H1 (cell line): ENCODE measurements around the gene RICTOR. TPM values are rescaled to one million over a fixed set of nuclear protein-coding genes. Genes with fewer than 3 reads are reported as not detected.

Source experiments
- CTCF ChIA-PET: fragments of 300-600 bp; sonication (Branson Sonifier 250); formaldehyde crosslinking; loops from one replicate; lab custom pipeline; 2021; ENCODE audit not compliant: partially characterized antibody; lab: Charles Lee
- POLR2A ChIA-PET: fragments of 300-600 bp; sonication (Branson Sonifier 250); formaldehyde crosslinking; loops from one replicate; lab custom pipeline; 2021; ENCODE audit warnings: inconsistent platforms; ENCODE audit not compliant: partially characterized antibody; lab: Charles Lee
- DNase-seq, 2 experiments: peaks; one replicate each; pipeline versions ENCODE4 v3.0.0 to v3.0.0-alpha.2; 2010 to 2022; ENCODE audit warnings: low spot score in 2 of 2, low read depth in 1 of 2, mixed read lengths in 1 of 2
- FAIRE-seq: peaks from 2 replicates; lab custom pipeline; 2011; peaks lifted over from hg19 to GRCh38; lab: Jason Lieb, UNC
- H2AFZ ChIP-seq: 2 replicates; pipeline ENCODE4 v1.8.1; 2012; ENCODE audit warnings: low read length, inconsistent platforms
- H2AK5ac ChIP-seq: 2 replicates; pipeline ENCODE4 v1.6.1; 2013; ENCODE audit warnings: low read depth, low read length
- H2BK120ac ChIP-seq: replicated peaks from 2 replicates; pipeline ENCODE3; 2013; ENCODE audit warnings: low read depth, low read length, inconsistent platforms
- H2BK12ac ChIP-seq: 2 replicates; pipeline ENCODE4 v1.6.1; 2013; ENCODE audit warnings: low read depth, low read length
- H2BK15ac ChIP-seq: 2 replicates; pipeline ENCODE4 v1.6.1; 2013; ENCODE audit warnings: low read length
- H2BK20ac ChIP-seq: 2 replicates; pipeline ENCODE4 v1.6.1; 2013; ENCODE audit warnings: low read length
- H2BK5ac ChIP-seq: 2 replicates; pipeline ENCODE4 v1.6.1; 2013; ENCODE audit warnings: low read depth, low read length
- H3K14ac ChIP-seq: 2 replicates; pipeline ENCODE4 v1.6.1; 2013; ENCODE audit warnings: inconsistent platforms; ENCODE audit not compliant: insufficient read length
- H3K18ac ChIP-seq: 2 replicates; pipeline ENCODE4 v1.6.1; 2013; ENCODE audit warnings: low read length; ENCODE audit errors: extremely low read depth
- H3K23ac ChIP-seq: 2 replicates; pipeline ENCODE4 v1.6.1; 2013; ENCODE audit warnings: inconsistent platforms; ENCODE audit not compliant: insufficient read length
- H3K23me2 ChIP-seq: 2 replicates; pipeline ENCODE4 v1.6.1; 2013; ENCODE audit warnings: low read depth, low read length
- H3K27ac ChIP-seq: 2 replicates; pipeline ENCODE4 v1.6.1; 2011; ENCODE audit warnings: low read depth, low read length, inconsistent platforms
- H3K27me3 ChIP-seq, 4 experiments: replicated peaks in 1 of 4; 1 replicate in 1 of 4; 2 replicates in 3 of 4; pipeline versions ENCODE4 v1.6.1 to v1.8.1; 2011 to 2013; ENCODE audit warnings: low read length in 3 of 4, mild to moderate bottlenecking in 3 of 4, inconsistent platforms in 2 of 4, mixed read lengths in 2 of 4, moderate library complexity in 1 of 4; ENCODE audit not compliant: control insufficient read depth in 3 of 4, insufficient read depth in 3 of 4; ENCODE audit errors: extremely low read depth in 1 of 4
- H3K36me3 ChIP-seq, 4 experiments: 2 replicates each; pipeline versions ENCODE4 v1.6.1 to v1.8.1; 2011 to 2013; ENCODE audit warnings: mild to moderate bottlenecking in 4 of 4, low read length in 3 of 4, moderate library complexity in 2 of 4, control low read depth in 1 of 4, inconsistent platforms in 1 of 4; ENCODE audit not compliant: insufficient read depth in 4 of 4, control insufficient read depth in 2 of 4
- H3K4ac ChIP-seq: replicated peaks from 2 replicates; pipeline ENCODE3; 2013; ENCODE audit warnings: low read length, low read depth, mixed read lengths, inconsistent platforms; ENCODE audit not compliant: insufficient read length
- H3K4me1 ChIP-seq, 4 experiments: replicated peaks in 1 of 4; 1 replicate in 1 of 4; 2 replicates in 3 of 4; pipeline versions ENCODE4 v1.6.1 to v1.8.1; 2011 to 2013; ENCODE audit warnings: low read length in 3 of 4, inconsistent platforms in 2 of 4, mixed read lengths in 1 of 4; ENCODE audit not compliant: insufficient read depth in 4 of 4, control insufficient read depth in 3 of 4
- H3K4me2 ChIP-seq, 2 experiments: 2 replicates each; pipeline versions ENCODE4 v1.6.1 to v1.8.1; 2011 to 2013; ENCODE audit warnings: low read depth in 2 of 2, low read length in 2 of 2, control low read depth in 1 of 2, inconsistent platforms in 1 of 2, mild to moderate bottlenecking in 1 of 2; ENCODE audit not compliant: insufficient read depth in 1 of 2
- H3K4me3 ChIP-seq, 4 experiments: fragments of 200-600, 300-600 bp in 1 of 4; sonication (generic), shearing (Covaris generic), sonication (Bioruptor Twin) in 1 of 4; 2 replicates each; pipeline versions ENCODE4 v1.5.1 to v1.8.1; 2011 to 2016; ENCODE audit warnings: low read length in 4 of 4, low read depth in 3 of 4, control low read depth in 2 of 4, inconsistent platforms in 2 of 4, mild to moderate bottlenecking in 2 of 4, mixed read lengths in 1 of 4, moderate library complexity in 1 of 4; ENCODE audit not compliant: insufficient read depth in 2 of 4; ENCODE audit errors: extremely low read depth in 1 of 4
- H3K56ac ChIP-seq: replicated peaks from 2 replicates; pipeline ENCODE3; 2013; ENCODE audit warnings: low read depth, mild to moderate bottlenecking, mixed read lengths, low read length, inconsistent platforms; ENCODE audit not compliant: insufficient read length
- H3K79me1 ChIP-seq: 2 replicates; pipeline ENCODE4 v1.6.1; 2013; ENCODE audit warnings: low read depth, low read length, control low read depth
- H3K79me2 ChIP-seq, 2 experiments: 2 replicates each; pipeline versions ENCODE4 v1.6.1 to v1.8.1; 2012 to 2013; ENCODE audit warnings: low read length in 2 of 2, mild to moderate bottlenecking in 2 of 2, inconsistent platforms in 1 of 2; ENCODE audit not compliant: insufficient read depth in 2 of 2, control insufficient read depth in 1 of 2
- H3K9ac ChIP-seq, 4 experiments: replicated peaks in 1 of 4; 1 replicate in 1 of 4; 2 replicates in 3 of 4; pipeline versions ENCODE4 v1.6.1 to v1.8.1; 2011 to 2013; ENCODE audit warnings: low read depth in 3 of 4, low read length in 3 of 4, control low read depth in 2 of 4, mild to moderate bottlenecking in 2 of 4, moderate library complexity in 2 of 4, inconsistent platforms in 1 of 4; ENCODE audit errors: extremely low read depth in 1 of 4
- H3K9me3 ChIP-seq, 2 experiments: 2 replicates each; pipeline versions ENCODE4 v1.6.1 to v1.8.1; 2012 to 2013; ENCODE audit warnings: mild to moderate bottlenecking in 2 of 2, moderate library complexity in 2 of 2, control low read depth in 1 of 2, inconsistent platforms in 1 of 2, low read depth in 1 of 2, low read length in 1 of 2, mixed read lengths in 1 of 2; ENCODE audit not compliant: insufficient read depth in 2 of 2
- H4K20me1 ChIP-seq, 2 experiments: replicated peaks in 1 of 2; 2 replicates each; pipeline versions ENCODE3 to v1.8.1; 2011 to 2013; ENCODE audit warnings: inconsistent platforms in 2 of 2, low read length in 2 of 2, mild to moderate bottlenecking in 1 of 2; ENCODE audit not compliant: insufficient read depth in 2 of 2, control insufficient read depth in 1 of 2
- H4K5ac ChIP-seq: 2 replicates; pipeline ENCODE4 v1.6.1; 2013; ENCODE audit warnings: low read length, low read depth, mixed read lengths, inconsistent platforms; ENCODE audit not compliant: insufficient read length
- H4K8ac ChIP-seq: 2 replicates; pipeline ENCODE4 v1.8.0; 2013; ENCODE audit warnings: mild to moderate bottlenecking, moderate library complexity, low read length, inconsistent platforms; ENCODE audit not compliant: insufficient read depth; ENCODE audit errors: extremely low read depth
- H4K91ac ChIP-seq: replicated peaks from 2 replicates; pipeline ENCODE3; 2013; ENCODE audit warnings: low read length, mixed read lengths, inconsistent platforms; ENCODE audit not compliant: insufficient read length
- MAFK ChIP-seq: IDR thresholded peaks from 2 replicates; pipeline ENCODE4 v1.6.1; 2012; ENCODE audit warnings: low read depth, mild to moderate bottlenecking, improper control_type of control experiment, low read length
- WGBS, 2 experiments: shearing (Covaris generic) in 1 of 2; methylation state at CpG; one replicate each; pipeline versions ENCODE4 v1.1.6 to v1.1.7; 2013 to 2015; ENCODE audit warnings: low lambda C conversion rate in 2 of 2, mixed read lengths in 2 of 2, inconsistent platforms in 1 of 2, low coverage in 1 of 2, missing lambda C conversion rate in 1 of 2; ENCODE audit not compliant: insufficient replicate concordance in 2 of 2, insufficient coverage in 1 of 2, insufficient read length in 1 of 2; ENCODE audit errors: extremely low coverage in 1 of 2, missing lambda C conversion rate in 1 of 2; 5-methylcytosine and 5-hydroxymethylcytosine counted together
- polyA plus RNA-seq, 7 experiments: library from polyadenylated mRNA; depleted of rRNA in 3 of 7; stranded (reverse) in 5 of 7; unstranded in 2 of 7; fragments of >200 nt in 5 of 7; fragments of 200-250 nt in 2 of 7; gene quantifications; 1 replicate in 5 of 7; 2 replicates in 1 of 7; 4 replicates in 1 of 7; pipeline versions ENCODE4 v1.2.1 to v1.2.3, GENCODE V29; 2011 to 2013; ENCODE audit warnings: missing spikeins in 2 of 7, mixed read lengths in 2 of 7
- total RNA-seq: library from RNA; stranded (reverse); fragmentation: NEBNext Ultra II Directional; extraction: Animal tissue kit (Norgen Biotek cat#: 25700); gene quantifications from 2 replicates; pipeline ENCODE4 v1.2.1, GENCODE V29; 2021

The RICTOR gene
- total and polyA plus RNA-seq, 2 of the 8 experiments (the other 6 are each of a cell fraction or from before 2014, with no cell fraction given): 4.3 to 26.6 TPM

GRCh38 chr5:39106322-39106721 lies 32.1 kb upstream of the RICTOR start:
- no peak overlapping the region for H2BK120ac ChIP-seq
- H3K56ac ChIP-seq: no peak overlapping the region
- no peak overlapping the region for H4K91ac ChIP-seq
- no peak overlapping the region for H4K8ac ChIP-seq
- no peak overlapping the region for H3K4me3 ChIP-seq
- no peaks in the 10 kb centered on the region for H3K23me2 ChIP-seq
- no peak for FAIRE-seq
- H3K79me1 ChIP-seq: no peaks in the 10 kb centered on the region
- POLR2A ChIA-PET: no interaction called here
- DNase-seq: no peak
- no peak overlapping the region for H3K14ac ChIP-seq
- H3K36me3 ChIP-seq: no peaks in the 10 kb centered on the region
- H2BK15ac ChIP-seq: no peak overlapping the region
- H3K9ac ChIP-seq: no peak overlapping the region
- no peaks in the 10 kb centered on the region for H3K4me1 ChIP-seq
- 85% methylated on average over 1 of the region's 1 CpG; no CpG with 5 or more reads in 1 of the 2 experiments for WGBS, 2 experiments
- no peak overlapping the region for H2BK12ac ChIP-seq
- H3K79me2 ChIP-seq: no peaks in the 10 kb centered on the region
- H4K5ac ChIP-seq: no peak overlapping the region
- H3K27ac ChIP-seq: no peak overlapping the region
- no peaks in the 10 kb centered on the region for H3K9me3 ChIP-seq
- no peaks in the 10 kb centered on the region for H3K27me3 ChIP-seq
- no peak overlapping the region for H2BK5ac ChIP-seq
- H2AFZ ChIP-seq: no peak overlapping the region
- H3K4me2 ChIP-seq: no peak overlapping the region
- no peak overlapping the region for H3K4ac ChIP-seq
- no peak overlapping the region for H2AK5ac ChIP-seq
- CTCF ChIA-PET: no interaction called here
- no peak overlapping the region for H3K18ac ChIP-seq
- H4K20me1 ChIP-seq: no peaks in the 10 kb centered on the region
- H2BK20ac ChIP-seq: no peak overlapping the region
- no peak overlapping the region for H3K23ac ChIP-seq
- TF ChIP-seq MAFK: no peak
